Activated CD8-positive, alpha-beta T cell treated with anti-CD3 and anti-CD28 coated beads for 36 hours (primary cell): Measurements from ENCODE around the gene SV2C. TPM values are rescaled to one million over a fixed set of nuclear protein-coding genes. Genes with fewer than 3 reads are reported as not detected.
"Not testable (repeated sequence)": the region's sequence is repeated elsewhere in the genome, so short reads cannot be mapped to it uniquely, and the experiment has no call there.

Source experiments
- ATAC-seq: fragments of 200-7000 bp; cut with Tn5 transposase; one replicate; pipeline ENCODE4 v1.10.0; 2021; ENCODE audit warnings: mild to moderate bottlenecking, moderate library complexity
- CTCF ChIA-PET: fragments of 350-600 bp; sonication (Branson Sonifier 250); formaldehyde crosslinking; loops from one replicate; lab custom pipeline; 2021; ENCODE audit warnings: antibody characterized with exemption; lab: Charles Lee
- POLR2A ChIA-PET: fragments of 350-600 bp; sonication (Branson Sonifier 250); formaldehyde crosslinking; loops from one replicate; lab custom pipeline; 2021; ENCODE audit warnings: antibody characterized with exemption; lab: Charles Lee
- DNase-seq: peaks from one replicate; pipeline ENCODE4 v3.0.0-alpha.2; 2020
- H3K27ac Mint-ChIP-seq: one replicate; pipeline ENCODE4 v1.8.0; 2021; ENCODE audit warnings: mild to moderate bottlenecking, mixed read lengths
- H3K27me3 Mint-ChIP-seq: one replicate; pipeline ENCODE4 v1.8.0; 2021; ENCODE audit warnings: mixed read lengths
- H3K36me3 Mint-ChIP-seq: one replicate; pipeline ENCODE4 v1.8.0; 2021; ENCODE audit warnings: low read depth, mixed read lengths
- H3K4me1 Mint-ChIP-seq: one replicate; pipeline ENCODE4 v1.8.0; 2021; ENCODE audit warnings: low read depth, mixed read lengths
- H3K4me3 Mint-ChIP-seq: one replicate; pipeline ENCODE4 v1.8.0; 2021; ENCODE audit warnings: mild to moderate bottlenecking, moderate library complexity, mixed read lengths
- H3K9me3 Mint-ChIP-seq: one replicate; pipeline ENCODE4 v1.8.0; 2021; ENCODE audit warnings: mixed read lengths
- intact Hi-C: fragments of 100-400 bp; cut with micrococcal nuclease; formaldehyde crosslinking; loops from one replicate; pipeline ENCODE4 v1.10.0; 2022
- total RNA-seq, 2 experiments: library from RNA; stranded (reverse); gene quantifications; one replicate each; pipeline ENCODE4 v1.2.3, GENCODE V29; 2021
- TF ChIP-seq, protein P1 (sequence below): fragments of 200-600 bp; IDR thresholded peaks from one replicate; pipeline ENCODE4 v1.8.0; 2022; ENCODE audit warnings: antibody characterized with exemption, mild to moderate bottlenecking

SV2C gene
- total RNA-seq, 2 experiments from 2014 or later = 0.07 TPM; not detected in 1

GRCh38 chr5:76298852-76299251 is 215.7 kb downstream of the SV2C start:
- no peak for ATAC-seq
- Mint-ChIP-seq H3K27ac (no peak overlapping the region), H3K36me3 (no peaks in the 10 kb centered on the region), H3K27me3 (no peaks in the 10 kb centered on the region), H3K4me3 (no peak overlapping the region), H3K4me1 (peaks cover 14% of the 10 kb centered on the region), H3K9me3 (no peaks in the 10 kb centered on the region)
- TF ChIP-seq, protein P1, sequence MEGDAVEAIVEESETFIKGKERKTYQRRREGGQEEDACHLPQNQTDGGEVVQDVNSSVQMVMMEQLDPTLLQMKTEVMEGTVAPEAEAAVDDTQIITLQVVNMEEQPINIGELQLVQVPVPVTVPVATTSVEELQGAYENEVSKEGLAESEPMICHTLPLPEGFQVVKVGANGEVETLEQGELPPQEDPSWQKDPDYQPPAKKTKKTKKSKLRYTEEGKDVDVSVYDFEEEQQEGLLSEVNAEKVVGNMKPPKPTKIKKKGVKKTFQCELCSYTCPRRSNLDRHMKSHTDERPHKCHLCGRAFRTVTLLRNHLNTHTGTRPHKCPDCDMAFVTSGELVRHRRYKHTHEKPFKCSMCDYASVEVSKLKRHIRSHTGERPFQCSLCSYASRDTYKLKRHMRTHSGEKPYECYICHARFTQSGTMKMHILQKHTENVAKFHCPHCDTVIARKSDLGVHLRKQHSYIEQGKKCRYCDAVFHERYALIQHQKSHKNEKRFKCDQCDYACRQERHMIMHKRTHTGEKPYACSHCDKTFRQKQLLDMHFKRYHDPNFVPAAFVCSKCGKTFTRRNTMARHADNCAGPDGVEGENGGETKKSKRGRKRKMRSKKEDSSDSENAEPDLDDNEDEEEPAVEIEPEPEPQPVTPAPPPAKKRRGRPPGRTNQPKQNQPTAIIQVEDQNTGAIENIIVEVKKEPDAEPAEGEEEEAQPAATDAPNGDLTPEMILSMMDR = no peak
- ChIA-PET CTCF (interaction anchor here (1.0 to 1.2 kb wide), 3 partner anchors 10 to 20 kb away, joined by 3 to 4 read pairs (median 3); no protein-coding TSS in a partner anchor), POLR2A (interaction anchor here (0.8 kb wide), 1 partner anchor 631 kb away, joined by 3 read pairs; no protein-coding TSS in a partner anchor)
- intact Hi-C loops = no loop called here
- no peak for DNase-seq

DNA sequence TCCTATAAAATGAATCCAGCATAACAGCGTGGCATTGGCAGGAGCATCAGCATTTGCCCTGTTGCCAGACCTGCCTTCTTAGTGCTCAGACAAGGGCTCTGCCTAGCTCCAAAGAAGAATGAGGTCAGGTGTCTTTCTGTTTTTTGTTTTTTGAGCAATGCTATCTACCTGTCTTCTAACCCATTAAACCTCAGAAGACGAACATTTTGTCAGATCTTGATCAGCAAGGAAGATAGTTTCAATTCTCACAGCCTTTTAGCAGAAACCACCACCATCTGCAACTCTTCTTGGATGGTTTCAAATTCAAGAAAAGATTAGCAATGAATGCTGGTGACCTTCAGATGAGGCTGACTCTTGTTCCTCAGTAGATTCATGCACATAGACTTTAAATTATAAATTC is 216.4 kb downstream of the SV2C start:
- H3K36me3 Mint-ChIP-seq = no peaks in the 10 kb centered on the region
- H3K9me3 Mint-ChIP-seq = no peaks in the 10 kb centered on the region
- no peak for DNase-seq
- no peaks in the 10 kb centered on the region for H3K27me3 Mint-ChIP-seq
- ATAC-seq = peak; percentile 8
- no peak overlapping the region for H3K27ac Mint-ChIP-seq
- intact Hi-C loops = no loop called here
- ChIA-PET CTCF (interaction anchor here (1.2 to 1.9 kb wide), 2 partner anchors 9 to 12 kb away, joined by 3 to 5 read pairs; no protein-coding TSS in a partner anchor), POLR2A (interaction anchor here (1.8 kb wide), 1 partner anchor 8 kb away, joined by 3 read pairs; no protein-coding TSS in a partner anchor)
- H3K4me1 Mint-ChIP-seq = peaks cover 21% of the 10 kb centered on the region
- no peak overlapping the region for H3K4me3 Mint-ChIP-seq
- TF ChIP-seq, protein P1 = no peak

DNA sequence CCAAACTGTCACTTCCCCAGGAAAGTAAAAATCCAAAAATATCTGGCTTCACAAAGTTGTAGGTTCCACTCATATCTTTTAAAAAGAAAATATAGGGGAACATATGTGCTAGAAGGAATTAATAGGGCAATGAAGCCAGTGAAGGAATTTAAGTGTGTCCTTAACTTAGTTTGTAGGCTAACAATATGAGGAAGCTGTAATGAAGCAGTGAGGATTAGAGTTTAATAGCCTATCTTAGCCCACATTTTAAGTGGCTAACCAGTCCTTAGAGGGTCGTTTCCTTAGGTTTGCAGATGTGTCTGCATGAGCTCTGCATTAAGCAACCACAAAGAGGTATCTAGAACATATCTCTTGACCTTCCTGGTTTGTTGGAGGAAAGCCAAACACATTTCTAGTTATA is 218.7 kb downstream of the SV2C start:
- H3K9me3 Mint-ChIP-seq, ATAC-seq, CTCF ChIA-PET, H3K4me3 Mint-ChIP-seq, H3K27me3 Mint-ChIP-seq, DNase-seq, POLR2A ChIA-PET, H3K27ac Mint-ChIP-seq, intact Hi-C loops, H3K36me3 Mint-ChIP-seq: not testable (repeated sequence)
- peaks cover 21% of the 10 kb centered on the region for H3K4me1 Mint-ChIP-seq

DNA sequence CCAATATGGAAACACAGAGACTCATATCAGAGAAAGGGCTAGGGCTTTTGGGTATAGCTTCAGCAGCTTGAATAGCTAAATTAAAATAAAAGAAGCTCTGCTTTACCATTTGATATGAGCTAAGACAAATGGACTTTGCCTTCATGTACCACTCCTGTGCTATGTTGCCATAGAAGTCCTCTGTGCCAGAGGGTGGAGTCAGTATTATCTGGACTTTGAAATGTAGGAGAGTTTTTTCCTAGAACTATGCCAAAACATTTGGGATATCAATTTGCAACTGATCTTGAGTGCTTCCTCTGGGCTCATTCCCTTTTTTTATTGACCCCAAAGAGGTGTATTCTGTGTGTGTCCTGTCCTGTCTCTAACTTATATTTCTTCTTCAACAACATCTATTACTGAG is 219.5 kb downstream of the SV2C start:
- H3K9me3 Mint-ChIP-seq, H3K27me3 Mint-ChIP-seq, intact Hi-C loops, DNase-seq, H3K4me3 Mint-ChIP-seq, H3K36me3 Mint-ChIP-seq, H3K27ac Mint-ChIP-seq, ATAC-seq, POLR2A ChIA-PET, CTCF ChIA-PET: not testable (repeated sequence)
- H3K4me1 Mint-ChIP-seq = peaks cover 21% of the 10 kb centered on the region

DNA sequence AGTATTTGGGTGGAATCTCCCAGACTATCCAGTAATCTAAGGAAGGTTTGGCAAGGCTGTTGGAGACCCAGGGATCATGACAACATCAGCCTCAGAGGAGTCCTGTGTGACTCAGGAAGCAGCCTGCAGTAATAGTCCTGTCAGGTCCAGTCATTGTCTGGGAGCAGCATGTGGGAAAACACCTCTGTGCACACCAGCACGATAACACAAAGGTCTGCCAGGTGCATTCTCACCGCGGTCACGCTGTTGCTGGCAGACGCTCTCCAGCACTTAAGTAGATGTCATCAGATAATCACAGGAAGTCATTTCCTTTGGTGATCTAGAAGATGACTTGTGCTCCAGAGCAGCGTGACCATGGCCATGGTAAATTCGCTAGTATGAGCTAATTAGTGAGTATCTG is 220.7 kb downstream of the SV2C start:
- no peak overlapping the region for H3K27ac Mint-ChIP-seq
- no peak overlapping the region for H3K4me3 Mint-ChIP-seq
- TF ChIP-seq, protein P1 = no peak
- H3K27me3 Mint-ChIP-seq = no peaks in the 10 kb centered on the region
- DNase-seq (peak; percentile 71), ATAC-seq (peak; percentile 89)
- peaks cover 2% of the 10 kb centered on the region for H3K9me3 Mint-ChIP-seq
- intact Hi-C loops = no loop called here
- H3K36me3 Mint-ChIP-seq = no peaks in the 10 kb centered on the region
- POLR2A ChIA-PET = no interaction called here
- peaks cover 19% of the 10 kb centered on the region for H3K4me1 Mint-ChIP-seq
- CTCF ChIA-PET = interaction anchor here (0.7 to 1.2 kb wide), 2 partner anchors 13 to 46 kb away, joined by 3 to 4 read pairs; no protein-coding TSS in a partner anchor

DNA sequence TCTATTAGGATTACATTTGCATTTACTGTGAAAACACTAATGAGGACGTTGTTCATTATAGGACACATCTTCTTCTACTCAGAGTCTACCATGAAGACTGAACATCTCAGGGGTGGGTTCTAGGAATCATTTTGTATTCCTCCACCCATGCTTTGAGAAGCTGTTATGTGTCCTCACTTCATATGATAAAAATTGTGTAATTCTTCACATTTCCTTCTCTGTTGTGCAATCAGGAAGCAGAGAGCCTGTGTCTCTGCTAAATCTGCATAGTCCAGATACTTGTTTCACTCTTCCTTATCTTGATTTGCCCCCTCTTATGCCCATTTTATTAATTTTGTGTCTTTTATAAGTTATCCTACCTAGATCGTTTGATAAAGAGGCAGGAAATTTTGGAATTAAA is 222.1 kb downstream of the SV2C start:
- TF ChIP-seq, protein P1 = no peak
- DNase-seq (no peak), ATAC-seq (no peak)
- Mint-ChIP-seq H3K9me3 (peaks cover 2% of the 10 kb centered on the region), H3K36me3 (no peaks in the 10 kb centered on the region), H3K27ac (no peak overlapping the region), H3K4me3 (no peak overlapping the region), H3K27me3 (no peaks in the 10 kb centered on the region), H3K4me1 (peaks cover 11% of the 10 kb centered on the region)
- intact Hi-C loops = no loop called here
- POLR2A ChIA-PET = no interaction called here
- CTCF ChIA-PET = no interaction called here
